Stimulated activated naive CD4-positive, alpha-beta T cell treated with Interleukin-2 at 50 U/mL for 16 hours (primary cell): Measurements from ENCODE around the gene APCDD1L.
"Not testable (repeated sequence)": the region's sequence is repeated elsewhere in the genome, so short reads cannot be mapped to it uniquely, and the experiment has no call there.

Source experiments
- DNase-seq: peaks from one replicate; lab custom pipeline; 2025; lab: John Stamatoyannopoulos, UW

Gene APCDD1L

DNA sequence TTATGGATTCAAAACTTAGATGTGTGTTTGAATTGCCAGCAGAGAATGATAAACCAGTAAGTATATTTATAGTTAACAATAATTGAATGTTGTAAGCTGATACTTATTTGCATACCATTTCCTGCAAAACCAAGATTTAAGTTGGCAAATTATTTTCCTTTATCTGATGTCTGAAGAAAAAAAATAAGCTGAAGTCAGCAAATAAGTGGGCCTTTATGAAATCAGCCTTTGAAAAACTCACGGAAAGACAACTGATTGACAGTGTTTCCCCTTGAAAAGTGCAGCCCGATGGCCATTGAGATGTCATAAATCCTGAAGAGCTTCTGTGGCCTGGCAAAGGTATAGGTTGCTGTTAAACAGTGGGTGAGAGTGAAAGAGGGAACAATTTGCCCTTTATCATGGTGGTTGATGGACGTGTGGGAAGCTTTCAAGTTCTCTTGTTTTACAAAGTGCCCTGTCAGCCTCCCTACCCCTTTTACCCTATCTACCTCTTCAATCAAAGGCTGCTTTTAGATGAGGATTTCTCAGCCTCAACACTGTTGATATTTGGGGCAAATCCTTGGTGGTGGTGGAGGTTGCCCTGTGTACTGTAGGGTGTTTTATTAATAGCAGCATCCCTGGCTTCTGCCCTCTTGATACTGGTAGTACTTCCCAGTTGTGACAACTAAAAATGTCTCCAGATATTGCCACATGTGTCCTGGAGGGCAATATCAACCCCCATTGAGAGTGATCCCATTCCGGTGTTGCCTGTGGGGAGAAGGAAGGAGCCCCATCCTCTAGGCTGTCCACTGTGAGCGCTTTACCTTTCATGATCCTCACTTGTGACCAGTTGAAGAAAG, 76.0 kb downstream of the APCDD1L start:
- no peak for DNase-seq

- no peak for DNase-seq
These were observed 78.1 kb downstream of the APCDD1L start for GRCh38 chr20:58436868-58437645.

GRCh38 chr20:58435237-58435636, 80.0 kb downstream of the APCDD1L start:
- no peak for DNase-seq

DNA sequence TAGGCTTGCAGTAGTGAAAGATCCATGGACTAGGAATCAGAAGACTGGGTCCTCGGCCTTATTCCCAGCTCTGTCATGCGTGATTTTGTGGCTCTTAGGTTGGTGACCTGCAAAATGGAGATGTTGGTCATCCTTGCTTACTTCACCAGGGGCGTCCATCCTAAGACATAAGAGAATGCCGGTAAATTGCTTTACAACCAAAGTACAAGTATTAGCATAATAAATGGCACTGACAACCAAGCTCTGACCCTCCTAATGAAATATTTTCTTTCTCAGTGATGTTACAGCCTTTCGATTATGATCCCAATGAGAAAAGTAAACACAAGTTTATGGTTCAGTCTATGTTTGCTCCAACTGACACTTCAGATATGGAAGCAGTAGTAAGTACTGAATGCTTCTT, 80.9 kb downstream of the APCDD1L start:
- DNase-seq, result no peak

GRCh38 chr20:58433759-58434158, 81.4 kb downstream of the APCDD1L start:
- DNase-seq, result no peak

DNA sequence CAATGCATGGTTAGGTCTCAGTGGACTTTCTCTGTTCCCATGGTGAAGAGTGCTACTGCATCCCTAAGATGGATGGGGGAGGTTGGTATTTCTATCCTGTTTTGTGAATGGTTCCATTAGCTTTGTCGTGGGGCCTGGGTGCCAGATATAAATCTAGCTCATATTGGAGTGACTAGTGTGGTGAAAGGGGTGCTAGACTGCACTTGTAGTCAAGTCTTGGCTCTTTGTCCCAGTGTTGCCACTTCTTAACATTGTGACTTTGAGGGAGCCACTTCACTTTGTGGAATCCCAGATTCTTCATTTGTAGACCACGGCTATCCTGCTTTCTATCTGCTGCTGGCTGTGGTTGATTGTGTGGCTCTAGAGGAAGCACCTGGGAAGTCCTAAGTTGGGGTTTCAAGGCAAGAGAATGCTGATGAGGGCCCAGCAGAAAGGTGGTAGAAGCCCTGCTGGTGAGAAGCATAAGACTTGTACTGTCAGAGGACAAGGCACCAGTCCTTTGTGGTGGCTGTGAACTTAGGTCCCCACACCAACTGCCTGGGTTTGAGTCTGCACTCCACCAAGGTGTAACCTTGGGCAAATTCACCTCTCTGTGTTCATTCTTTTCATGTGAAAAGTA, 82.1 kb downstream of the APCDD1L start:
- no peak for DNase-seq

DNA sequence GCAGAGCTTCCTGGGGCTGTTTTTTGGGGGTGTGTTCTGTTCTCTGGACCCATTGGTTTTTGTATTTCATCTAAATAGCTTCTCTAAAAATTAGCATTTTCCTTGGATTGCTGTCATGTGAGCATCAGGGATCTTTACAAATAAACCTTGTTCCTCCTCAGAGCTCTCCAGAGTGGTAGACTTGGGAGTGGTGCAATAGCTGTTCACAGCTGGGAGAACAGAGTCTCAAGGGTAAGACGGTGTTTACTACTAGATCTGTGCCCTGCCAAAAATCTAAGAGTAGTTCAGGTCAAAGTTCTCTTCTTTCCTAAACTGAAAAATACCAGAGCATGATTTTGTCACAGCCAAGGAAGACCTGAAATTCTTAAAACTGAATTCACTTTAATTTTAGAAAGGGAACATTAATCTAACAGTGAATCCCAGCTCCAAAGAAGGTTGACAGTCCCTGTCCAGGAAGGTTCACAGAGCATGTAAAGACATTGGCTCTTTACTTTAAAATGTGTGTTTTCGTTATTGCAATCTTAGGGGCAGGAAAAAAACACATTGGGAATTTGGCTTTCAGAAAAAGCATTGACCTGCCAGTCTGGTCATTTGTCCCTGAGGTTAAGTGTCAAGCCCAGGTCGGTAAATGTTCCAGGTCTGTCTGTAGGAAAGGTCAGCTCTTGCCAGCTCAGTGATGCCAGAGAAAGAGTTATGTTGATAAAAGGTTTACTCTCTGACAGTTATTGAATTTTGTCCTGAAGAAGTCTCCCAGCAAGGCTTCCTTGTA, 82.8 kb downstream of the APCDD1L start:
- DNase-seq, result no peak

DNA sequence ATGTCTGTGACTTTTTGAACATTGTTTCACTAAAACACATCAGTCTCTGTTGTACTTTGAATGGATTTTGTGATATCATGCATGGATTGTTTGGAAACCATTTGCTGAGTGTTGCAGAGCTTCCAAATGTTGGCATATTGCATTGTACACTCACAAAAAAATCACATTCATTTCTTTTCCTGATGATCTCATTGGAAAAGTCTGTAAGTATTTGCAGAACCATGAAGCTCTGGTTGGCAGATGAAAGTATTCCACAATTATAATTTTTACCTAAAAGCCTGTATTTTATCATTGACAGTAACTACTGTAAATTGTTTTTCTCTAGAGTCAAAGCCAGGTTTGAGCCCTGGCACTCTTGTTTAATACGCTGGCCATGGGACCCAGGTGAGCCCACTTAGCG, 84.1 kb downstream of the APCDD1L start:
- no peak for DNase-seq

DNA sequence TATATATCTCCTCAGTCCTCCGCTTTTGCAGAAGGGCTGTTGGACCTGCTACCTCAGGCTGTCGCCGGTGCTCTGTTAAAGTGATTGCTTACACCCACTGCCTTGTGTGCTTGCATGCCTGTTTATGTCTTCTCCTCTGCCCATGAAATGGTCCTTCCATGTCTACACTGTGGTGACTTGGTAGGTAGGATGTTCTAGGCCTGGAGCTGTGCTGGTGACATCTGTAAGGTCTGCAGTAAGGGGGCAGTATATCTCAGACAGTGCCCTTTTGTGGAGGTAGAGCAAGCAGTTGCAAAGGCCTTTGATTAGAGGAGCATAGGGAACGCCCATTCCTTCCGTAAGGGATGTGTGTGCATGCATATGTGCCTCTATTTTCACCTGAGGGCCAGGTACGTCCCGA, 85.9 kb downstream of the APCDD1L start:
- DNase-seq, result no peak

GRCh38 chr20:58428364-58428763, 86.8 kb downstream of the APCDD1L start:
- DNase-seq, result no peak

- DNase-seq, result not testable (repeated sequence)
These were observed 87.6 kb downstream of the APCDD1L start for GRCh38 chr20:58427571-58427970.

GRCh38 chr20:58424218-58424969, 90.8 kb downstream of the APCDD1L start:
- DNase-seq, result no peak

DNA sequence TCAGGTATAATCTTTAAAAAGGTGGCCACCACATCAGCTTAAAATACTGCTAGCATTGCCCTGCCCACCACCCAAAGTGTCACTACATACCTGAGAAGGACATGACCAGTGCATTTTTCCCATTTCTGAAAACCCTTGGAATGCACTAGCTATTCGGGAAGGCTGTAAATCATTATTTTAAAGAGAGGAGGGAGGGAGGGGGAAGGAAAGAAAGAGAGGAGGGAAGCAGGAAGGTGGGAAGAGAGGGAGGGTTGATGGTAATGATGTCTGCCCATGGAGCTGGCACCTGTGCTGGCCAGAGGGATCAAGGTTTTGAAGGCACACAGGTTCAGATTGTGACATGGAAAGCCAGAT, 93.7 kb downstream of the APCDD1L start:
- no peak for DNase-seq

GRCh38 chr20:58420798-58421496, 94.3 kb downstream of the APCDD1L start:
- DNase-seq, result no peak

- DNase-seq, result no peak
These were observed 96.0 kb downstream of the APCDD1L start for GRCh38 chr20:58418949-58419748.

- DNase-seq, result no peak
These were observed 97.8 kb downstream of the APCDD1L start for GRCh38 chr20:58417438-58417837.

GRCh38 chr20:58416835-58417234, 98.4 kb downstream of the APCDD1L start:
- DNase-seq, result no peak

GRCh38 chr20:58416057-58416456, 99.1 kb downstream of the APCDD1L start:
- no peak for DNase-seq

DNA sequence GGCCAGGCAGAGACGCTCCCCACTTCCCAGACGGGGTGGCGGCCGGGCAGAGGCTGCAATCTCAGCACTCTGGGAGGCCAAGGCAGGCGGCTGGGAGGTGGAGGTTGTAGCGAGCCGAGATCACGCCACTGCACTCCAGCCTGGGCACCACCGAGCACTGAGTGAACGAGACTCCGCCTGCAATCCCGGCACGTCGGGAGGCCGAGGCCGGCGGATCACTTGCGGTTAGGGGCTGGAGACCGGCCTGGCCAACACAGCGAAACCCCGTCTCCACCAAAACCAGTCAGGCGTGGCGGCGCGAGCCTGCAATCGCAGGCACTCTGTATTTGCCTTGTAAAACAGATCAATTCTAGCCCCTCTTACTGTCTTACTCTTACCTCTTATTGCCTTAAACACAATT, 100.4 kb downstream of the APCDD1L start:
- not testable (repeated sequence) for DNase-seq

DNA sequence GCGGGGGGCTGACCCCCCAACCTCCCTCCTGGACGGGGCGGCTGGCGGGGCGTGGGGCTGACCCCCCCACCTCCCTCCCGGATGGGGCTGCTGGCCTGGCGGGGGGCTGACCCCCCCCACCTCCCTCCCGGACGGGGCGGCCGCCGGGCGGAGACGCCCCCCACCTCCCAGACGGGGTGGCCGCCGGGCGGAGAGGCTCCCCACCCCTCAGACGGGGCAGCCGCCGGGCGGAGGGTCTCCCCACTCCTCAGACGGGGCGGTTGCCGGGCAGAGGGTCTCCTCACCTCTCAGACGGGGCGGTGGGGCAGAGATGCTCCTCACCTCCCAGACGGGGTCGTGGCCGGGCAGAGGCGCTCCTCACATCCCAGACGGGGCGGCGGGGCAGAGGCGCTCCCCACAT, 101.0 kb downstream of the APCDD1L start:
- DNase-seq, result not testable (repeated sequence)
